ENCODE measurements around the gene ELMO1.

GRCh38 chr7:37174460-37174859 is 274.2 kb downstream of the ELMO1 start:
- TF ChIP-seq CTCF (IDR thresholded peaks at IDR 0.05) (no peak), POLR2AphosphoS5 (IDR thresholded peaks at IDR 0.05) (no peak), POLR2A (IDR thresholded peaks at IDR 0.05) (no peak), EP300 (IDR thresholded peaks at IDR 0.05; ENCODE audit: low read depth) (no peak)

All from transverse colon (tissue), 4 donors.